Measurements from ENCODE around the gene SFMBT2.

The SFMBT2 gene

DNA sequence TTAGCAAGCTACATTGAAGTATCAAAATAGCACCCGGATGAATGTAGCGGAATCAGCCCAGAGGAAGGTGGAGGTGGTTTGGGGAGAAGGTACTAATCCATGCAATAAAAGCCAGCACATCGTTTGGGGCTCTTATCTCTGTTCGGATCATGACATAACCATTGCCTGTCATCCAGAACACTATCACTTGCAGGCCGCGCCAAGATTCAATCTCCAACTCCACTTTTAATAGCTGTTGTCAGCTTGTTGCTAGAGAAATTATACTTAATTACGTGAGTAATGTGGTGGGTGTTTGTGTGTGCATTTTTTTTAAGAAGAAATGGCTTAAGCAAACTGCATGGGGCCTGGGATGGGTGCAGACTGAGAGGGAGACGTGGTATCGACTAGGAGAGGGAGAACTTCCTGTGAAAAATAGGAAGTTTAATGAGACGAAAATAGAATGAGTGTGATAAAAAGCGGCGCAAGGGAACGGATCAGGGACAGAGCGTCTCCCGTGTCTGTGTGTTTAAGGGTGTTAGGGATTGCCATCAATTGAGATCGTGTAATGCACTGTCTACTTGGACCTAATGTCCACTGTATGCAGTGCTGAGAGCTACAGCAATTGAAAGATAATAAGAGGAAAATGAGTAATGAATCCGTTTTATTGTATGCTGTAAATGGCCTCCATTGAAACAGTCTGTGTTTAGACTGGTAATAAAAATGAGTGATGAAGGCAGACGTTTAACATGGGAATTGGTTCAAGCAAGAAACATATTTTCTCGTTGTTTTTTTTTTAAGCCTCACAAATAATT is 27.6 kb upstream of the SFMBT2 start:
- H3K9me3 ChIP-seq (ENCODE audit: control insufficient read depth, insufficient read depth, low read length) = no peaks in the 10 kb centered on the region
- H3K36me3 ChIP-seq (ENCODE audit: control insufficient read depth, insufficient read depth, low read length) = no peaks in the 10 kb centered on the region
- no peak overlapping the region for H3K9ac ChIP-seq (ENCODE audit: low read depth, low read length)
- H3K4me1 ChIP-seq (ENCODE audit: control insufficient read depth, insufficient read depth, low read length) = peaks cover 3% of the 10 kb centered on the region
- H3K4me3 ChIP-seq (ENCODE audit: low read depth, low read length) = no peak overlapping the region
- H3K27me3 ChIP-seq (ENCODE audit: control insufficient read depth, insufficient read depth, low read length) = no peaks in the 10 kb centered on the region

DNA sequence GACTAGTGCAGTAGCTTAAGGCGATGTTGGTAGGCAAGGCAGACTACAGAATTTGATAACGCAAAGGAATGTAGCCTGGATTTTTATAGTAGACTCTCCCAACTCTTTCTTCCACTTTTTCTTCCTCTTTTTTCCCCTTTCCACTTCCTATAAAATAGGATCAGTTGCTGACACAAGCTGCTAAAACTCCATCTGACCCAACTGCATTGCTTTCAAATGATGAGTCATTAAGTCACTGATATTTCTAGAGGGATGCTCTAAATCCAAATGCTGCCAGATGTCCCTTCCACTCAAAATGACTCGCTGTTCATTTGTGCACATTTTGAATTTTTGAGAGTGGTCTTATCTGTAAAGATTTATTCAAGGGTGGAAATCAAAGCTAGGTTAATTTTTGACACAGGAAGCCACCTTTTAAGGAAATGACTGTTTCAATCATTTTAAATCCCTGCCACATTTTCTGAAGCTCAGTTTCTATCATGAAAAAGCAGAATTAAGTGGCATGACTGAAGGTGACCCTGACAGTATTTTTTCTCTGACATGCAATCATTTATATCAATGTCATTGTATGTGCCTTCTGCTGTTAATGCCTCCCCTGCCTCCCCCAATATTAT is 25.8 kb upstream of the SFMBT2 start:
- Histone ChIP-seq H3K9me3 (ENCODE audit: control insufficient read depth, insufficient read depth, low read length) (no peaks in the 10 kb centered on the region), H3K9ac (ENCODE audit: low read depth, low read length) (no peak overlapping the region)

DNA sequence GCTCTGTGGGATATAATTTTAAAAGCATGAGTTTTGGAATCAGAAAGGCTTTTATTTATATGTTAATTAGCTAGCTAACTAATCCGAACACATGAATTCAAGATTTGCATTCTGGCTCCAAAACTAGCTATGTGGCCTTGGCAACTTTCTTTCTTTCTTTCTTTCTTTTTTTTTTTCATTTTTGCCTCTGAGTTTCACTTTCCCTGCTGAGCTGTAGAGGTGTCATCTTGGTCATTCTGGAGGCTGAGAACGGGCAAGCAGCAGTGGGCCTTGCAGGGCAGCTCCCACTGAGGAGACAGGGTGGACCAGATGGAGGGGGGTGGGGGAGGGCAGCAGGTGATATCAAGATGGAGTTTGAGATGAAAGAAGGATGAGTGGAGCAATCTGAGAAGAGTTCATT is 24.8 kb upstream of the SFMBT2 start:
- Histone ChIP-seq H3K36me3 (ENCODE audit: control insufficient read depth, insufficient read depth, low read length) (no peaks in the 10 kb centered on the region), H3K9me3 (ENCODE audit: control insufficient read depth, insufficient read depth, low read length) (no peaks in the 10 kb centered on the region), H3K4me3 (ENCODE audit: low read depth, low read length) (no peak overlapping the region), H3K4me1 (ENCODE audit: control insufficient read depth, insufficient read depth, low read length) (peaks cover 12% of the 10 kb centered on the region), H3K9ac (ENCODE audit: low read depth, low read length) (no peak overlapping the region), H3K27me3 (ENCODE audit: control insufficient read depth, insufficient read depth, low read length) (no peaks in the 10 kb centered on the region)

More for the DNA sequence above, 25.8 kb upstream of the SFMBT2 start:
- no peaks in the 10 kb centered on the region for H3K27me3 ChIP-seq (ENCODE audit: control insufficient read depth, insufficient read depth, low read length)
- peaks cover 12% of the 10 kb centered on the region for H3K4me1 ChIP-seq (ENCODE audit: control insufficient read depth, insufficient read depth, low read length)
- no peaks in the 10 kb centered on the region for H3K36me3 ChIP-seq (ENCODE audit: control insufficient read depth, insufficient read depth, low read length)
- H3K4me3 ChIP-seq (ENCODE audit: low read depth, low read length) = no peak overlapping the region

DNA sequence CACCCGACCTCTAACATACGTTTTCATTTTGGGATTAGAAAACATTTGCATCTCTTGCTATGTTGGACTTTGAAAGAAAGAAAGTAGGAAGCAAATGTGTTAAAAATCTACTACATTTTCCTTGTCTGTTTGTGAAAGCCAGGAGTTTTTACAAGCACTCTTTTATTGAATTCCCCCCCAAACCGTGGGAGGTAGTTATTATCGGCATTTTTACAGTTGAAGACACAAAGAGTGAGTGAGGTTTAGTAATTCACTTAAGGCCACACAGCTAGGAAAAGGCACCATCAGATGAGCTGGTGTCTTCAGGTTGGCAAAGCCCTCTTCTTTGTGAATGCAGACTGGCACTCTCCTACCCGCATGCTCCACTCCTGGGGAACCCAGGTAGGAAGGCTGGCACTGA is 23.5 kb upstream of the SFMBT2 start:
- Histone ChIP-seq H3K9ac (ENCODE audit: low read depth, low read length) (no peak overlapping the region), H3K4me1 (ENCODE audit: control insufficient read depth, insufficient read depth, low read length) (peaks cover 12% of the 10 kb centered on the region), H3K27me3 (ENCODE audit: control insufficient read depth, insufficient read depth, low read length) (no peaks in the 10 kb centered on the region), H3K36me3 (ENCODE audit: control insufficient read depth, insufficient read depth, low read length) (no peaks in the 10 kb centered on the region), H3K4me3 (ENCODE audit: low read depth, low read length) (no peak overlapping the region), H3K9me3 (ENCODE audit: control insufficient read depth, insufficient read depth, low read length) (no peaks in the 10 kb centered on the region)

DNA sequence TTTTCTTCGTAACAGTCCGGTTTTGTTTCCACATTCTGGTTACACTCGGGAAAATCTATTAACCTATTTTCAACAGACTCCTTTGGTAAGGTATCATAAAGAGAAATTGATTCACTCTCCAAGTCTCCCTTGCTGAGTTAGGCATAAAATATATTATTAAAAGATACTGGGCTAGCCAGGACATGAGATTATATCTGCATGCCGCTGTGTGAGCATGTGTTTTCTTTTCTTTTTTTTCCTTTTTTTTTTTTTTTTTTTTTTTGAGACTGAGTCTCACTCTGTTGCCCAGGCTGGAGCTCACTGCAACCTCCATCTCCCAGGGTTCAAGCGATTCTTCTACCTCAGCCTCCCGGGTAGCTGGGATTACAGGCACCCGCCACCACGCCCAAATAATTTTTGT is 23.0 kb upstream of the SFMBT2 start:
- H3K9ac ChIP-seq (ENCODE audit: low read depth, low read length) = no peak overlapping the region
- no peaks in the 10 kb centered on the region for H3K36me3 ChIP-seq (ENCODE audit: control insufficient read depth, insufficient read depth, low read length)
- H3K27me3 ChIP-seq (ENCODE audit: control insufficient read depth, insufficient read depth, low read length) = no peaks in the 10 kb centered on the region
- peaks cover 12% of the 10 kb centered on the region for H3K4me1 ChIP-seq (ENCODE audit: control insufficient read depth, insufficient read depth, low read length)
- H3K4me3 ChIP-seq (ENCODE audit: low read depth, low read length) = no peak overlapping the region
- H3K9me3 ChIP-seq (ENCODE audit: control insufficient read depth, insufficient read depth, low read length) = no peaks in the 10 kb centered on the region

DNA sequence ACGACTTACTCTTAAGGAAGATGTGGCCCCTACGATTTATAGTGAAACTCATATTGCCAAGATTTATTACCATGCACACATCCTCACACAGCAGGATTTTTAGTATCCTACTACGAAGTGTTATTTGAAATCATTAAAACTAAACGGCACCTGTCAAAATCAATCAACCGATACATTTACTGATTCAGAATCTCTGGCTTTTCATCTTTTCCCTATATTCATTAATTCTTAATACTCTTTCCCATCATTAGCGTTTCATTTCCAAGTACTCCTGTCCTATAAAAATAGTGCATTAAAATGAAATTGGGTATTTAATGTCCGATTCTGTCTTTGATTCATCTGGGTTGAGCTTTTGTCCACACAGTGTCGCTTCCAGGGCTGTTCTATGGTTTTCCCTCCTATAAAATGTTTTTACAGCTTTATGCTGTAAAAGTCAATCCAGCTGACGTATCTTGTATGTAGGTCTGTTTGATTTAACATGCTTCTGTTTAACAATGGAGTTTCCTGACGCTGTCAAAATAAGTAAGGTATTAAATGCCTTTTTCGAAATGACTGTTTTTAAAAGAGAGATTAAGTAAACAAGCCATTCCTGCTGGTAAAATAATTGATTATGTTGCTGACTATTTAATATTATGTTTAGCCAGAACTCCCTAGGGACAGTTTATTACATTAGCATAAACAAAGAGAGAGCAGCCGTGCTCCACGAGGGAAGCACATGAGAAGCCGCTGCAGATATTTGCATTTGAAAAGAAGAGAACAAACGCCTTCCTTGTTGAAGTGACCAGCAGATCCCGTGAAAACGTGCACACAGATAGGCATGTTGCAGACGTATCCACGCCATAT is 22.3 kb upstream of the SFMBT2 start:
- Histone ChIP-seq H3K9me3 (ENCODE audit: control insufficient read depth, insufficient read depth, low read length) (no peaks in the 10 kb centered on the region), H3K4me1 (ENCODE audit: control insufficient read depth, insufficient read depth, low read length) (peaks cover 12% of the 10 kb centered on the region), H3K36me3 (ENCODE audit: control insufficient read depth, insufficient read depth, low read length) (no peaks in the 10 kb centered on the region), H3K4me3 (ENCODE audit: low read depth, low read length) (no peak overlapping the region), H3K9ac (ENCODE audit: low read depth, low read length) (no peak overlapping the region), H3K27me3 (ENCODE audit: control insufficient read depth, insufficient read depth, low read length) (no peaks in the 10 kb centered on the region)

DNA sequence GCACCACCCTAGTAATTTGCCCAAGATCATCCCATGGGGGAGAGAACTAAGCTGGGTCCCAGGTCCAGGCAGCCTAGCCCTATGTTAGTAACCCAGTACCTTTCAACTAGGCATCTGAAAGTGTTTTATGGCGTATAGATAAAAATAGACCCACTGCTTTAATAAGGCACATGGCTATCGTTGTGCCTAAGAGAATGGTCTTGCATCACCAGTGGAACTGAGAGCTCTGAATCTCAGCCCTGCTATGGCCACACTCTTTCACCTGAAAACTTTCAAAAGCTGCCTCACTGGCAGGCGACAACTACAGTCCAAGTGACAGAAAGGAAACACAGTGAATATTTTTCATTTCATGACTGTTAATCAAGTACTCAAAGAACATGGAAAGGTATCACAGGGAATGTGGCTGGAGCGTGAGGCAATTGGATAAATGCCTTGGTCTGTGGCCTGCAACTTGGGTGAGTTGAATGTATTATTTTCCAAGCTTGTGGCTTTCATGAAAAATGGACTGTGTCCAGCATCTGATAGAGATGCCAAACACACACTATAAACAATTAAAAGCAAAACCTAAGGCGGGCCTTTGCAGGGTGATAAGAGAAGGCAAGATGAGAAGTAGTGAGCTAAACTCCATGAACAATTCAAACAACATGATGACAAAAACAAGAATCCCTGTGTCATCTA is 18.0 kb upstream of the SFMBT2 start:
- Histone ChIP-seq H3K4me1 (ENCODE audit: control insufficient read depth, insufficient read depth, low read length) (peaks cover 26% of the 10 kb centered on the region), H3K9me3 (ENCODE audit: control insufficient read depth, insufficient read depth, low read length) (no peaks in the 10 kb centered on the region), H3K36me3 (ENCODE audit: control insufficient read depth, insufficient read depth, low read length) (no peaks in the 10 kb centered on the region), H3K4me3 (ENCODE audit: low read depth, low read length) (no peak overlapping the region), H3K9ac (ENCODE audit: low read depth, low read length) (no peak overlapping the region), H3K27me3 (ENCODE audit: control insufficient read depth, insufficient read depth, low read length) (no peaks in the 10 kb centered on the region)

DNA sequence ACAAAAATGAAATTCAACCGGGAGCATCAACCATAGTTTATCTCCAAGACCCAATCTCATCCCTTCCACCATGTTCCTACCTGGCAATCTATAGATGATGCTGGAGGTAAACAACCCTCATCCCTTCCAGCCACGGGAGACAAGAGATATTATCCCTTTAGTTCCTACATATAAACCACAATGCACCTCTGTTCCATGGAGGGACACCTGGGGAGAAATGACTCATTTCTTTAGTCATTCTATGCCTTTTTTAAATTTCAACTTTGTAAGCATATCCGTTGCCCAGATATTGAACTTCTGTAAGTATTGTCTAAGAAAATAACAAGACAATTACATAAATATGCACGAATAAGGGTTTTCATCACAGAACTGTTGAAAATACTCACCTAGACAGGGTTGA is 15.5 kb upstream of the SFMBT2 start:
- H3K9me3 ChIP-seq (ENCODE audit: control insufficient read depth, insufficient read depth, low read length) = no peaks in the 10 kb centered on the region
- no peak overlapping the region for H3K4me3 ChIP-seq (ENCODE audit: low read depth, low read length)
- peaks cover 25% of the 10 kb centered on the region for H3K4me1 ChIP-seq (ENCODE audit: control insufficient read depth, insufficient read depth, low read length)
- H3K27me3 ChIP-seq (ENCODE audit: control insufficient read depth, insufficient read depth, low read length) = no peaks in the 10 kb centered on the region
- H3K36me3 ChIP-seq (ENCODE audit: control insufficient read depth, insufficient read depth, low read length) = no peaks in the 10 kb centered on the region
- H3K9ac ChIP-seq (ENCODE audit: low read depth, low read length) = no peak overlapping the region

DNA sequence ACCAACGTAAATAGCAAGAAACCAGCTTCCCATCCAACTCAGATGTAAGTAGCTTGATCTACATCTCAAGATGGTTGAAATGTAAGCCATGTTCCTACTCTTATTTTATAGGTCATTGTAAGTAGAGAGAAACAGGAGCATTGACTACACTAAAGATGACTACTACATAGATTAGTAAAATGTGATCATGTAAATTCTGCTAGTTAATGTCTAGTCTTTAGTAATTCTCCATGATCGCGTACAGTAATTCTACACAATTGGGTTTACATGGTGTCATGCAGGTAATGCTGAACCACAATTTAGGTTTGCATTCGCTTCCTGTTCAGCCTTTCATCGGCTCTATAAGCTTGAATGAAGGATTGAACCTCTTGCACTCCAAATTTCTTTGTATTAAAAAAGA is 14.9 kb upstream of the SFMBT2 start:
- Histone ChIP-seq H3K4me3 (ENCODE audit: low read depth, low read length) (no peak overlapping the region), H3K36me3 (ENCODE audit: control insufficient read depth, insufficient read depth, low read length) (no peaks in the 10 kb centered on the region), H3K9ac (ENCODE audit: low read depth, low read length) (no peak overlapping the region), H3K4me1 (ENCODE audit: control insufficient read depth, insufficient read depth, low read length) (peaks cover 25% of the 10 kb centered on the region), H3K9me3 (ENCODE audit: control insufficient read depth, insufficient read depth, low read length) (no peaks in the 10 kb centered on the region), H3K27me3 (ENCODE audit: control insufficient read depth, insufficient read depth, low read length) (no peaks in the 10 kb centered on the region)

DNA sequence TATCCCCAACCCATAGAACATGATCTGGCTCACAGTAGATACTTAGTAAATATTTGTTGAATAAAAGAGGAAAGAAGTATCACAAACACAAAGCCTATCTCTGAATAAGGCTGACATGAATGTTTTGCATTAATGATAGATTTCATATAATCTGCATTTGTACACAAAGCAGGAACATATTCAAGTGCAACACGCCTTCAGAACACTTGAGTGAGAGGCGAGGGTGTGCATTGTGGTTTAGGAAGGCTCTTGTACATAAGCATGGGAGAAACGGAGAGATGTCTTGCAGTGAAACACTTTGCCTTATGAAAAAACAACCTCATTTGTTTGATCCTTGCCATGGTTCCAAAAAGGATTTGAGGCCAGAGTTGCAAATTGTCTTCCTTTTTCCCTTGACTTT is 14.1 kb upstream of the SFMBT2 start:
- peaks cover 25% of the 10 kb centered on the region for H3K4me1 ChIP-seq (ENCODE audit: control insufficient read depth, insufficient read depth, low read length)
- H3K9ac ChIP-seq (ENCODE audit: low read depth, low read length) = no peak overlapping the region
- no peaks in the 10 kb centered on the region for H3K27me3 ChIP-seq (ENCODE audit: control insufficient read depth, insufficient read depth, low read length)
- no peaks in the 10 kb centered on the region for H3K9me3 ChIP-seq (ENCODE audit: control insufficient read depth, insufficient read depth, low read length)
- H3K4me3 ChIP-seq (ENCODE audit: low read depth, low read length) = no peak overlapping the region
- no peaks in the 10 kb centered on the region for H3K36me3 ChIP-seq (ENCODE audit: control insufficient read depth, insufficient read depth, low read length)

DNA sequence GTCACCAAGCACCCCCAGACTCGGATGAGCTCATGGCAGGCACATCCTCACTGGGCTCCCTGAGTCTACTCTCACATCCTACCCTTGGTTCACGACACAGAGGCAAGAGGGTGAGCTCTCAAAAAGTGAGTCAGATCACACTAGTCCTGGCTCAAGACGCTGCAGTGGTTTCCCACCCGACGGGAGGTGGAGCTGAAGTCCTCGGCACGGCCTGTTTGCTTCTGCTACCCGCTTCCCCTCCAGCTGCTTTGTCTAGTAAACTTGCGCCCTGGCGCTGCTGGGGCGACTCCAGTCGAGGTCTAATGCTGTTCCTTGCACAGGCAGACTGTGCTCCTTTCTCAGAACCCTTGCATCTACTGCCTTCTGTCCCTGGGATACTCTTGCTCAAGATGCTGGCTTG is 13.5 kb upstream of the SFMBT2 start:
- Histone ChIP-seq H3K4me3 (ENCODE audit: low read depth, low read length) (peak overlapping the region; percentile 23), H3K9me3 (ENCODE audit: control insufficient read depth, insufficient read depth, low read length) (no peaks in the 10 kb centered on the region), H3K36me3 (ENCODE audit: control insufficient read depth, insufficient read depth, low read length) (no peaks in the 10 kb centered on the region), H3K4me1 (ENCODE audit: control insufficient read depth, insufficient read depth, low read length) (peaks cover 25% of the 10 kb centered on the region), H3K9ac (ENCODE audit: low read depth, low read length) (no peak overlapping the region), H3K27me3 (ENCODE audit: control insufficient read depth, insufficient read depth, low read length) (no peaks in the 10 kb centered on the region)

Measured in iPS-15b (cell line).